ENCODE data around the gene DHRS3.

DHRS3 gene

DNA sequence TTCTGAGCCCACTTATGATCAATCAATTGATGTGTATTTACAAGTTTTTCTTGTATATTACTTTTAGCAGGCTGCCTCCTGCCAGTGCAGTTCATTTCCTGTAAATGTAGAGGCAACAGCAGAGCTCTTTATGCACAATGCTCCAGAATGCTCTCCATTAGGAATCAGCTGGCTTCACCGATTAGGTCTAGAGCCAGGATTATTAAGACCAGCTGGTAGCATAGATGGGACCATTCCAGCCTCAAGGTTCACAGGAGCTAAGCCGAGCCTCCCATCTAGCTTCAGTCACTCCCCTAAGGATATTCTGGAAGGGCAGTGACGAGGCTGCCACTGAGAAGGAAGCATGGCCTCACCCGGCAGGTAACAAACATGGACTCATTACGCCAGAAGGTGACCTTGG lies 36.8 kb downstream of the DHRS3 start:
- TF ChIP-seq, protein P1, sequence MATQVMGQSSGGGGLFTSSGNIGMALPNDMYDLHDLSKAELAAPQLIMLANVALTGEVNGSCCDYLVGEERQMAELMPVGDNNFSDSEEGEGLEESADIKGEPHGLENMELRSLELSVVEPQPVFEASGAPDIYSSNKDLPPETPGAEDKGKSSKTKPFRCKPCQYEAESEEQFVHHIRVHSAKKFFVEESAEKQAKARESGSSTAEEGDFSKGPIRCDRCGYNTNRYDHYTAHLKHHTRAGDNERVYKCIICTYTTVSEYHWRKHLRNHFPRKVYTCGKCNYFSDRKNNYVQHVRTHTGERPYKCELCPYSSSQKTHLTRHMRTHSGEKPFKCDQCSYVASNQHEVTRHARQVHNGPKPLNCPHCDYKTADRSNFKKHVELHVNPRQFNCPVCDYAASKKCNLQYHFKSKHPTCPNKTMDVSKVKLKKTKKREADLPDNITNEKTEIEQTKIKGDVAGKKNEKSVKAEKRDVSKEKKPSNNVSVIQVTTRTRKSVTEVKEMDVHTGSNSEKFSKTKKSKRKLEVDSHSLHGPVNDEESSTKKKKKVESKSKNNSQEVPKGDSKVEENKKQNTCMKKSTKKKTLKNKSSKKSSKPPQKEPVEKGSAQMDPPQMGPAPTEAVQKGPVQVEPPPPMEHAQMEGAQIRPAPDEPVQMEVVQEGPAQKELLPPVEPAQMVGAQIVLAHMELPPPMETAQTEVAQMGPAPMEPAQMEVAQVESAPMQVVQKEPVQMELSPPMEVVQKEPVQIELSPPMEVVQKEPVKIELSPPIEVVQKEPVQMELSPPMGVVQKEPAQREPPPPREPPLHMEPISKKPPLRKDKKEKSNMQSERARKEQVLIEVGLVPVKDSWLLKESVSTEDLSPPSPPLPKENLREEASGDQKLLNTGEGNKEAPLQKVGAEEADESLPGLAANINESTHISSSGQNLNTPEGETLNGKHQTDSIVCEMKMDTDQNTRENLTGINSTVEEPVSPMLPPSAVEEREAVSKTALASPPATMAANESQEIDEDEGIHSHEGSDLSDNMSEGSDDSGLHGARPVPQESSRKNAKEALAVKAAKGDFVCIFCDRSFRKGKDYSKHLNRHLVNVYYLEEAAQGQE (IDR thresholded peaks at IDR 0.05; ENCODE audit: insufficient read depth in 1 of 2, low read depth in 2 of 2, low read length in 2 of 2) = no peak
- TF ChIP-seq SIN3A (IDR thresholded peaks at IDR 0.05; ENCODE audit: borderline replicate concordance, insufficient read depth, low read length) (no peak), TAF1 (IDR thresholded peaks at IDR 0.05; ENCODE audit: borderline replicate concordance, insufficient read depth, low read length) (no peak), POLR2AphosphoS5 (IDR thresholded peaks at IDR 0.05; ENCODE audit: low read depth, low read length) (no peak), FOXP2 (optimal IDR thresholded peaks at IDR 0.05; ENCODE audit: borderline replicate concordance, extremely low read depth, extremely low read length, insufficient read depth) (no peak)

DNA sequence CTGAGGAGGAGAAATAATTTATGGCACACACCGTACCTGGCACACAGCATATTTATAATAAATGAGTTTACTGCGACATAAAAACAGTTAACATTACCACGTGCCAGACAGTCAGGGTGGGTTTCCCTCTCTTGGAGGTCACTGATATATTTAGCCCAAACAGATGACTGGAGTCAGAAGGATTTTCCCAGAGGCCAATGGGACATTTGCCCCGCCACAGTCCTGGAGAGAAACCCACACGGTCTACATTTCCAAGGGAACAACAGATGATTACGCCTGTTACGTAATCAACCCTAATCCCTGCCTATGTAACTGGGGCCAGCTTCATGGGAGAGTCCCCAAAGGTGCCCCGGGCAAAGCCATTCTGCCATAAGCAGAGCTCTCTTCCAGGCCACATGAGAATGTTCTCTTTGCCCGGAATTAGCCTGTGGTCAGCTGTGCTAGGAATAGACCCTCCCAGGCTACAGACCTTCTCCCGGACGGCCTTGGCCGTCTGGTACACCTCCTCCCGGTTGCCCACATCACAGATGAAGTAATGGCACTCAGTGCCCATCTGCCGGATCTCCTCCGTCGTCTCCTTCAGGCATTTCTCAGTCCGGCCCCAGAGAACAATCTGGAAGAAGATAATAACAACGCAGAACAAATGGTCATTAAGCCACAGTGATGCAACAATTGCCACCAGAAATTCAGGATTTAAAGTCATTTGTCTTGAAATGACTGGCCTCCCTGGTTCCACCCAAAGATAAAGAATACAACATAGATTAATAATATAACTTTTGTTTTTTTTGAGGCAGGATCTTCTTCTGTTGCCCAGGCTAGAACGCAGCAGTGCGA lies 37.7 kb downstream of the DHRS3 start:
- no peak for TF ChIP-seq TAF1 (IDR thresholded peaks at IDR 0.05; ENCODE audit: borderline replicate concordance, insufficient read depth, low read length)
- no peak for TF ChIP-seq POLR2AphosphoS5 (IDR thresholded peaks at IDR 0.05; ENCODE audit: low read depth, low read length)
- TF ChIP-seq, protein P1 (IDR thresholded peaks at IDR 0.05; ENCODE audit: insufficient read depth in 1 of 2, low read depth in 2 of 2, low read length in 2 of 2) = no peak
- TF ChIP-seq SIN3A (IDR thresholded peaks at IDR 0.05; ENCODE audit: borderline replicate concordance, insufficient read depth, low read length) = no peak
- TF ChIP-seq FOXP2 (optimal IDR thresholded peaks at IDR 0.05; ENCODE audit: borderline replicate concordance, extremely low read depth, extremely low read length, insufficient read depth) = no peak

DNA sequence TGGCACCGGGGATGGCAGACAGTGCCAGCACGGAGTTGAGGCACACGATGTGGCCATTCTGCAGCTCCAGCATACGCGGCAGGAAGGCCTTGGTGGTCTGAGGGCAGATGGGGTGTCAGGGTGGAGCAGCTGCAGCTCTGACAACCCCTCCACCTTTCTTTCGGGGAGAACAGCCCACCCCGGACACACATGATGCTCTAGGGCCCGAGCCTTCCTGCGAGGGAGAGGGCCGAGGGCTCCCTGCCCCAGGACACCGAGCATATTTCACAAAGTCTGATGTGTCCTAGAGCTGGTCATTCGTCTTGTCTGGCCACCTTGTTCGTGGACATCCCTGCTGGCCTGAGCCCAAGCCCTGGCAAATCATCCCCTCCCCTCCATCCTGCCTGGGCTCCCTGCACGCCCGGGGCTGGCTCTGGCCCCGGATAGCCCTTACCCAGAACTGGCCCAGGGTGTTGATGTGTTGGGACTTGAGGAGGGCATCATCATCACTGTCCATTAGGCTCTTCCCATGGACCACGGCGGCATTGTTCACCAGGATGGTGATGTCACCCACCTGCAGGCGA lies 39.1 kb downstream of the DHRS3 start:
- TF ChIP-seq TAF1 (IDR thresholded peaks at IDR 0.05; ENCODE audit: borderline replicate concordance, insufficient read depth, low read length) (no peak), FOXP2 (optimal IDR thresholded peaks at IDR 0.05; ENCODE audit: borderline replicate concordance, extremely low read depth, extremely low read length, insufficient read depth) (no peak), POLR2AphosphoS5 (IDR thresholded peaks at IDR 0.05; ENCODE audit: low read depth, low read length) (no peak), SIN3A (IDR thresholded peaks at IDR 0.05; ENCODE audit: borderline replicate concordance, insufficient read depth, low read length) (no peak)
- TF ChIP-seq, protein P1 (IDR thresholded peaks at IDR 0.05; ENCODE audit: insufficient read depth in 1 of 2, low read depth in 2 of 2, low read length in 2 of 2) = no peak

DNA sequence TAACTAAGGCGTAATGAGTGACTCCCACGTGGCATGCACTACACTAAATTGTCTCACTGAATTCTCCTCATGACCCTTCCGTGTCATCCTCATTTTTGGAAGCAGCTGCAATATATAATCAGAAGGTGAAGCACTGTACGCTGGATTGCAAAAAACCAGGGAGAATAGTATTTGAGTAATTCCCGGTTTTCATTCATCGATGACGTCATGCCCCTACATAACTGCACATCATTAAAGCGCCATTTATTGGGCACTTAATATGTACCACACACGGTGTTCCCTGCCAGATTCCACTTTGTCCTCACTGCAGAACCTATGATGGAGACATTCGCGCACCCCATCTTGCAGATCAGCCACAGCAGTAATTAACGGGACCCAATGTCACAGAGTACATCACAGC lies 41.0 kb downstream of the DHRS3 start:
- TF ChIP-seq, protein P1 (IDR thresholded peaks at IDR 0.05; ENCODE audit: insufficient read depth in 1 of 2, low read depth in 2 of 2, low read length in 2 of 2) = no peak
- TF ChIP-seq FOXP2 (optimal IDR thresholded peaks at IDR 0.05; ENCODE audit: borderline replicate concordance, extremely low read depth, extremely low read length, insufficient read depth) (no peak), POLR2AphosphoS5 (IDR thresholded peaks at IDR 0.05; ENCODE audit: low read depth, low read length) (no peak), TAF1 (IDR thresholded peaks at IDR 0.05; ENCODE audit: borderline replicate concordance, insufficient read depth, low read length) (no peak), SIN3A (IDR thresholded peaks at IDR 0.05; ENCODE audit: borderline replicate concordance, insufficient read depth, low read length) (no peak)
